Measurements from ENCODE around the gene DOCK3. TPM values are rescaled to one million over a fixed set of nuclear protein-coding genes. Genes with fewer than 3 reads are reported as not detected.

Gene DOCK3
- total RNA-seq, 1 experiment from 2014 or later = 0.15 TPM

DNA sequence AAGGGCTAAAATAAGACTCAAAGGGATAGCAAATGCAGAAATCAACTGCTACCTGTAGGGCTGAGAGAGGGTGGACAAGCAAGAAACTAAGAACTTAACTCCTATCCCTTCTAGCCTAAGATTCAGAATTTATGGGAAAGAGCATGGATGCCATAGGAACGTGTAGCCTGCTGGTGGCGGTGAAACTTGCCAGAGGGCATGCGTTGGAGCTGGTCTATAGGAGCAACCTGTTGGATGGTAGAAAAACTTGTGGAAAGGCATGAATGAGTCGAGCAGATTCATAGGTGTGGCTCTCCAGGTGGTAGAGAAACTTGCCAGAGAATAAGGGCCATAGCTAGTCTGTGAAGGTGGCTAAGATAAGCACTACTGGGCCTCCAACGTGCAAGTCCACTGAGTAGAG lies 137.2 kb downstream of the DOCK3 start:
- no peaks in the 10 kb centered on the region for H3K9me2 ChIP-seq (replicated peaks; ENCODE audit: low read length)
- no peaks in the 10 kb centered on the region for H3K9me3 ChIP-seq (ENCODE audit: low read length)
- no peak overlapping the region for H3K9ac ChIP-seq (ENCODE audit: low read length)
- intact Hi-C loops (cut with micrococcal nuclease) = no loop called here
- BruUV-seq (replicated peaks) = no TSS peak
- ChIA-PET POLR2A (ENCODE audit: unreplicated experiment) (no interaction called here), CTCF (no interaction called here)
- no peaks in the 10 kb centered on the region for H3K36me3 ChIP-seq (ENCODE audit: low read depth, low read length)
- no peak for DNase-seq
- no peak for TF ChIP-seq EZH2 (IDR thresholded peaks at IDR 0.05; ENCODE audit: low read length, unreplicated experiment)
- TF ChIP-seq EZH2phosphoT487 (IDR thresholded peaks at IDR 0.05; ENCODE audit: borderline replicate concordance, low read length) = no peak
- no peak for TF ChIP-seq CTCF (conservative IDR thresholded peaks at IDR 0.05; ENCODE audit: low read depth, low read length)
- peaks cover 24% of the 10 kb centered on the region for H3K4me1 ChIP-seq (ENCODE audit: insufficient read depth, low read length)
- no peak overlapping the region for H3K4me2 ChIP-seq (ENCODE audit: low read length)
- no peak overlapping the region for H3K4me3 ChIP-seq (ENCODE audit: low read length)
- ATAC-seq = no peak
- H4K20me1 ChIP-seq (ENCODE audit: low read length) = no peaks in the 10 kb centered on the region
- no peaks in the 10 kb centered on the region for H3K27me3 ChIP-seq (ENCODE audit: low read length)
- no peak overlapping the region for H2AFZ ChIP-seq (ENCODE audit: low read length)
- H3K79me2 ChIP-seq (ENCODE audit: low read length) = no peaks in the 10 kb centered on the region
- H3K27ac ChIP-seq (ENCODE audit: low read length) = no peak overlapping the region
- H3F3A ChIP-seq (ENCODE audit: low read length, unreplicated experiment) = no peaks in the 10 kb centered on the region

DNA sequence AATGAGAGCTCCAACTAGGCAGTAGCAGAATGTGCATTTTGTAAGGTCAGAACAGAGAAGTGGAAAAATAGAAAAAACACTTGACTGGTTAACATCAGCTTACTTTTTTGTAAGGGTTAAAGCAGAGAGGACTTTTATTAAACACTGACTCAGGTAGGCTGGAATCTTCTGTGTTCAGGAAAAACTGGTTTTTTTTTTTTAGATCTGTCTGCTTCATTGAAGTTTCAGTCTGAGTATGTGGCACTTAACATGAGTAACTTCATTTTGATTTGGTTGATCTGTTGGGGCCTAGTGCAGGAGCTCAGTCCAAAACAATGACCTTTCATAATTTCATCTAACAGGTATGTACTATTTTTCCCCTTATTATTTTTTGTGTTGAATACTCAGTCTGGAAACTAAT lies 141.1 kb downstream of the DOCK3 start:
- Histone ChIP-seq H4K20me1 (ENCODE audit: low read length) (no peaks in the 10 kb centered on the region), H3K4me3 (ENCODE audit: low read length) (no peak overlapping the region), H3K79me2 (ENCODE audit: low read length) (no peaks in the 10 kb centered on the region), H3K9ac (ENCODE audit: low read length) (no peak overlapping the region), H3K27ac (ENCODE audit: low read length) (0 out of 2 replicates have a peak overlapping the region, but pooled peaks have one; percentile 2), H3K9me2 (replicated peaks; ENCODE audit: low read length) (no peaks in the 10 kb centered on the region), H2AFZ (ENCODE audit: low read length) (no peak overlapping the region), H3K4me1 (ENCODE audit: insufficient read depth, low read length) (peaks cover 17% of the 10 kb centered on the region), H3K4me2 (ENCODE audit: low read length) (peak overlapping the region; percentile 30), H3K9me3 (ENCODE audit: low read length) (no peaks in the 10 kb centered on the region), H3K27me3 (ENCODE audit: low read length) (no peaks in the 10 kb centered on the region), H3K36me3 (ENCODE audit: low read depth, low read length) (no peaks in the 10 kb centered on the region), H3F3A (ENCODE audit: low read length, unreplicated experiment) (no peaks in the 10 kb centered on the region)
- POLR2A ChIA-PET (ENCODE audit: unreplicated experiment) = no interaction called here
- DNase-seq = peak; percentile 88
- BruUV-seq (replicated peaks) = no TSS peak
- TF ChIP-seq EZH2phosphoT487 (IDR thresholded peaks at IDR 0.05; ENCODE audit: borderline replicate concordance, low read length) = no peak
- no peak for TF ChIP-seq CTCF (conservative IDR thresholded peaks at IDR 0.05; ENCODE audit: low read depth, low read length)
- TF ChIP-seq EZH2 (IDR thresholded peaks at IDR 0.05; ENCODE audit: low read length, unreplicated experiment) = no peak
- intact Hi-C loops (cut with micrococcal nuclease) = no loop called here
- ATAC-seq = peak; percentile 31; the same call in 1 of the 2 replicates
- CTCF ChIA-PET = interaction anchor here (0.7 kb wide), 4 partner anchors 17 to 556 kb away, joined by 3 to 13 read pairs (median 5); no protein-coding TSS in a partner anchor

DNA sequence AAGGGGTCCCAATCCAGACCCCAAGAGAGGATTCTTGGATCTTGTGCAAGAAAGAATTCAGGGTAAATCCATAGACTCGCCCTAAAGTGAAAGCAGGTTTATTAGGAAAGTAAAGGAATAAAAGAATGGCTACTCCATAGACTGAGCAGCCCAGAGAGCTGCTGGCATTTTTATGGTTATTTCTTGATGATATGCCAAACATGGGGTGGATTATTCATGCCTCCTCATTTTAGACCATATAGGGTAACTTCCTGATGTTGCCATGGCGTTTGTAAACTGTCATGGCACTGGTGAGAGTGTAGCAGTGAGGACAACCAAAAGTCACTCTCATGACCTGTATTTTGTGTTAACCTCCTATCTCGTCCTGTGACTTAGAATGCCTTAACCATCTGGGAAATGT lies 142.2 kb downstream of the DOCK3 start:
- DNase-seq = peak; percentile 53
- H3K9me2 ChIP-seq (replicated peaks; ENCODE audit: low read length) = no peaks in the 10 kb centered on the region
- no peaks in the 10 kb centered on the region for H3K79me2 ChIP-seq (ENCODE audit: low read length)
- no peaks in the 10 kb centered on the region for H3K9me3 ChIP-seq (ENCODE audit: low read length)
- H3K4me1 ChIP-seq (ENCODE audit: insufficient read depth, low read length) = peaks cover 17% of the 10 kb centered on the region
- no TSS peak for BruUV-seq (replicated peaks)
- POLR2A ChIA-PET (ENCODE audit: unreplicated experiment) = interaction anchor here (0.6 kb wide), 1 partner anchor 683 kb away, joined by 5 read pairs; the partner anchor contains the start of gene DCAF1
- H4K20me1 ChIP-seq (ENCODE audit: low read length) = no peaks in the 10 kb centered on the region
- ATAC-seq = no peak
- intact Hi-C loops (cut with micrococcal nuclease) = no loop called here
- no peak overlapping the region for H2AFZ ChIP-seq (ENCODE audit: low read length)
- no peak for TF ChIP-seq EZH2 (IDR thresholded peaks at IDR 0.05; ENCODE audit: low read length, unreplicated experiment)
- TF ChIP-seq EZH2phosphoT487 (IDR thresholded peaks at IDR 0.05; ENCODE audit: borderline replicate concordance, low read length) = no peak
- TF ChIP-seq CTCF (conservative IDR thresholded peaks at IDR 0.05; ENCODE audit: low read depth, low read length) = no peak
- H3K9ac ChIP-seq (ENCODE audit: low read length) = no peak overlapping the region
- no peak overlapping the region for H3K4me2 ChIP-seq (ENCODE audit: low read length)
- no peaks in the 10 kb centered on the region for H3F3A ChIP-seq (ENCODE audit: low read length, unreplicated experiment)
- H3K36me3 ChIP-seq (ENCODE audit: low read depth, low read length) = no peaks in the 10 kb centered on the region
- no peak overlapping the region for H3K27ac ChIP-seq (ENCODE audit: low read length)
- H3K4me3 ChIP-seq (ENCODE audit: low read length) = no peak overlapping the region
- H3K27me3 ChIP-seq (ENCODE audit: low read length) = no peaks in the 10 kb centered on the region
- CTCF ChIA-PET = no interaction called here

Measured in PC-3 (cell line).